HepG2 (cell line): ENCODE results near the gene NFASC. TPM values are rescaled to one million over a fixed set of nuclear protein-coding genes. Genes with fewer than 3 reads are reported as not detected.

Experiments used
- ATAC-seq: fragments of 200-7000 bp; cut with Tn5 transposase; 3 replicates; pipeline ENCODE4 v1.9.1; 2020; ENCODE audit warnings: mild to moderate bottlenecking, moderate library complexity
- BruUV-seq: library from RNA; stranded (reverse); fragments of 400-500 nt; replicated peaks from 2 replicates; lab custom pipeline; 2021; lab: Mats Ljungman, UMichigan
- CTCF ChIA-PET: fragments of 300-600 bp; formaldehyde crosslinking; extraction: SDS; loops from one replicate; lab custom pipeline; 2021; ENCODE audit warnings: low total read pairs, inconsistent platforms, low intra/inter-chr PET ratio; lab: Yijun Ruan, JAX
- POLR2A ChIA-PET: fragments of 350-600 bp; sonication (Branson Sonifier 250); formaldehyde crosslinking; loops from one replicate; lab custom pipeline; 2020; ENCODE audit warnings: antibody characterized with exemption, inconsistent platforms; lab: Yijun Ruan, JAX
- DNase-seq: peaks from one replicate; pipeline ENCODE4 v3.0.0-alpha.2; 2015; ENCODE audit warnings: low spot score
- FAIRE-seq: peaks from 3 replicates; lab custom pipeline; 2011; peaks lifted over from hg19 to GRCh38; lab: Jason Lieb, UNC
- H2AFZ ChIP-seq: one replicate; pipeline ENCODE4 v1.6.1; 2011; ENCODE audit warnings: low read length, inconsistent platforms
- H3K27ac ChIP-seq: fragments of 300-600 bp; 3 replicates; pipeline ENCODE4 v1.8.0; 2011; ENCODE audit warnings: mixed run types, mild to moderate bottlenecking, mixed read lengths, low read length, inconsistent platforms; ENCODE audit not compliant: insufficient read depth; ENCODE audit errors: extremely low read length
- H3K27me3 ChIP-seq, 2 experiments: fragments of 200-600 bp in 1 of 2; 2 replicates in 1 of 2; 3 replicates in 1 of 2; pipeline versions ENCODE4 v1.6.0 to v1.8.0; 2011; ENCODE audit warnings: low read length in 2 of 2, mild to moderate bottlenecking in 2 of 2, moderate library complexity in 2 of 2, inconsistent platforms in 1 of 2; ENCODE audit not compliant: insufficient read depth in 2 of 2, control insufficient read depth in 1 of 2
- H3K36me3 ChIP-seq, 2 experiments: fragments of 200-600 bp in 1 of 2; replicated peaks in 1 of 2; 2 replicates in 1 of 2; 3 replicates in 1 of 2; pipeline versions ENCODE4 v1.5.1 to v1.8.0; 2011; ENCODE audit warnings: low read length in 2 of 2, inconsistent platforms in 1 of 2; ENCODE audit not compliant: insufficient read depth in 2 of 2, control insufficient read depth in 1 of 2
- H3K4me1 ChIP-seq: 2 replicates; pipeline ENCODE4 v1.5.1; 2012; ENCODE audit warnings: low read length, inconsistent platforms; ENCODE audit not compliant: insufficient read depth
- H3K4me2 ChIP-seq: 2 replicates; pipeline ENCODE4 v1.6.0; 2011; ENCODE audit warnings: low read depth, low read length, inconsistent platforms
- H3K4me3 ChIP-seq, 3 experiments: fragments of 200-600 bp in 1 of 3; sonication (generic), shearing (Covaris generic) in 1 of 3; replicated peaks in 1 of 3; 2 replicates each; pipeline ENCODE4 v1.5.1; 2011 to 2016; ENCODE audit warnings: low read length in 3 of 3, inconsistent platforms in 2 of 3, low read depth in 2 of 3, mild to moderate bottlenecking in 2 of 3, control low read depth in 1 of 3, mixed read lengths in 1 of 3; ENCODE audit not compliant: insufficient read depth in 1 of 3
- H3K79me2 ChIP-seq: one replicate; pipeline ENCODE4 v1.6.1; 2011; ENCODE audit warnings: low read length, inconsistent platforms; ENCODE audit not compliant: insufficient read depth
- H3K9ac ChIP-seq: 2 replicates; pipeline ENCODE4 v1.6.0; 2011; ENCODE audit warnings: mild to moderate bottlenecking, low read depth, low read length, inconsistent platforms; ENCODE audit not compliant: insufficient read depth
- H3K9me3 ChIP-seq: 2 replicates; pipeline ENCODE4 v1.5.1; 2012; ENCODE audit warnings: mild to moderate bottlenecking, low read length
- H4K20me1 ChIP-seq: 2 replicates; pipeline ENCODE4 v1.6.0; 2011; ENCODE audit warnings: inconsistent platforms, mild to moderate bottlenecking, low read length, moderate library complexity; ENCODE audit not compliant: insufficient read depth
- KDM3A ChIP-seq: IDR thresholded peaks from 2 replicates; pipeline ENCODE4 v1.6.1; 2018; ENCODE audit warnings: low read depth, missing compliant biosample characterization
- KLF12 ChIP-seq: sonication (generic); formaldehyde crosslinking; IDR thresholded peaks from 2 replicates; pipeline ENCODE4 v1.4.0; 2020; ENCODE audit warnings: missing genetic modification reagents, borderline replicate concordance
- MZF1 ChIP-seq: sonication (generic); formaldehyde crosslinking; IDR thresholded peaks from 2 replicates; pipeline ENCODE4 v1.8.1; 2023; ENCODE audit warnings: mild to moderate bottlenecking, missing genetic modification reagents, borderline replicate concordance
- NKX3-1 ChIP-seq: sonication (generic); formaldehyde crosslinking; IDR thresholded peaks from 2 replicates; pipeline ENCODE4 v1.5.0; 2020; ENCODE audit warnings: missing genetic modification reagents
- SOX13 ChIP-seq, 3 experiments: fragments of 450-650 bp in 1 of 3; sonication (generic) in 1 of 3; formaldehyde crosslinking in 1 of 3; IDR thresholded peaks in 2 of 3; conservative IDR thresholded peaks in 1 of 3; 2 replicates each; pipeline versions ENCODE4 v1.5.0 to v1.6.1; 2016 to 2020; ENCODE audit warnings: antibody characterized with exemption in 1 of 3, mild to moderate bottlenecking in 1 of 3, missing compliant biosample characterization in 1 of 3, missing genetic modification reagents in 1 of 3, moderate library complexity in 1 of 3
- ZNF17 ChIP-seq: sonication (generic); formaldehyde crosslinking; IDR thresholded peaks from 2 replicates; pipeline ENCODE4 v1.5.0; 2020; ENCODE audit warnings: mild to moderate bottlenecking, missing genetic modification reagents
- WGBS: methylation state at CpG from one replicate; pipeline ENCODE4 v1.1.6; 2017; ENCODE audit warnings: low lambda C conversion rate; 5-methylcytosine and 5-hydroxymethylcytosine counted together
- in situ Hi-C: cut with HindIII; loops from 2 replicates; pipeline ENCODE4 v1.10.0; 2017; ENCODE audit warnings: low pct_unique_long_range_greater_than_20kb; ENCODE audit not compliant: extremely low pct_ligation_motif_present
- intact Hi-C: fragments of 100-400 bp; cut with micrococcal nuclease; formaldehyde crosslinking; loops from one replicate; pipeline ENCODE4 v1.10.0; 2022; ENCODE audit not compliant: unreplicated experiment
- polyA plus RNA-seq, 8 experiments: library from polyadenylated mRNA; depleted of rRNA in 3 of 8; stranded (reverse) in 7 of 8; unstranded in 1 of 8; fragments of >200 nt; fragmentation: Illumina TruSeq in 4 of 8; extraction: Trizol in 4 of 8; gene quantifications; 2 replicates each; pipeline versions ENCODE4 v1.2.1 to v1.2.3, GENCODE V29; 2011 to 2016; ENCODE audit warnings: low read depth in 4 of 8, missing spikeins in 1 of 8, mixed read lengths in 1 of 8; ENCODE audit not compliant: insufficient read depth in 1 of 8
- total RNA-seq, 5 experiments: library from RNA; depleted of rRNA; stranded (reverse); fragments of >200 nt; fragmentation: Illumina TruSeq; extraction: Trizol; gene quantifications; 2 replicates each; pipeline ENCODE4 v1.2.3, GENCODE V29; 2016; ENCODE audit warnings: low read depth in 1 of 5
- TF ChIP-seq, protein P1 (sequence below): IDR thresholded peaks from 2 replicates; pipeline ENCODE4 v1.6.1; 2012; ENCODE audit warnings: low read length, improper control_type of control experiment

The NFASC gene
- total and polyA plus RNA-seq, 2 of the 13 experiments (the other 11 are each of a cell fraction or from before 2014, with no cell fraction given): not detected

DNA sequence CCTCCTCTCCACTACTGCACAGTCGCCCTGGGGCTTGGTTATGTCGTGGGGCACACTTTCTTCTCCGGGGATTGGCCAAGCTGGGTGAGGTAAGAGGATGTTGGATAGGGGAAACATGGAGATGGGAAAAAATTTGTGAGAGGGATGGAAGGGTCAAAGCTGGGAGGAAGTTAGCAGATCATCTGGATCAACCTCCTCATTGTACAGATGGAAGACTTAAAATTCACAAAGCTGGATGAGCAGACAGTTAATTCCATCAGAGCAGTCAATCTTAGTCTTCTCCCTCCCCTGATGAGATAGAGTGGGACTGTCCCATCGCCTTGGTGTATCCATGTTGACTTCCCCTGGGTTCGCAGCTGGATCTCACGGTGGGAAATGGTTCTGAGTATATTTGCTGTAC lies 102.8 kb downstream of the NFASC start:
- H4K20me1 ChIP-seq: no peaks in the 10 kb centered on the region
- no peaks in the 10 kb centered on the region for H3K9me3 ChIP-seq
- FAIRE-seq (no peak), DNase-seq (no peak), ATAC-seq (no peak)
- no peak overlapping the region for H2AFZ ChIP-seq
- 0% methylated on average over 6 of the region's 6 CpGs for WGBS
- no peaks in the 10 kb centered on the region for H3K79me2 ChIP-seq
- H3K36me3 ChIP-seq: no peaks in the 10 kb centered on the region
- no peak for TF ChIP-seq SOX13 (IDR thresholded peaks at IDR 0.05)
- TF ChIP-seq SOX13 (CRISPR knock-in tag; conservative IDR thresholded peaks at IDR 0.05 in 1 of 2, IDR thresholded peaks at IDR 0.05 in 1 of 2): no peak
- no peak for TF ChIP-seq ZNF17 (CRISPR knock-in tag)
- TF ChIP-seq KDM3A: no peak
- TF ChIP-seq, protein P1, sequence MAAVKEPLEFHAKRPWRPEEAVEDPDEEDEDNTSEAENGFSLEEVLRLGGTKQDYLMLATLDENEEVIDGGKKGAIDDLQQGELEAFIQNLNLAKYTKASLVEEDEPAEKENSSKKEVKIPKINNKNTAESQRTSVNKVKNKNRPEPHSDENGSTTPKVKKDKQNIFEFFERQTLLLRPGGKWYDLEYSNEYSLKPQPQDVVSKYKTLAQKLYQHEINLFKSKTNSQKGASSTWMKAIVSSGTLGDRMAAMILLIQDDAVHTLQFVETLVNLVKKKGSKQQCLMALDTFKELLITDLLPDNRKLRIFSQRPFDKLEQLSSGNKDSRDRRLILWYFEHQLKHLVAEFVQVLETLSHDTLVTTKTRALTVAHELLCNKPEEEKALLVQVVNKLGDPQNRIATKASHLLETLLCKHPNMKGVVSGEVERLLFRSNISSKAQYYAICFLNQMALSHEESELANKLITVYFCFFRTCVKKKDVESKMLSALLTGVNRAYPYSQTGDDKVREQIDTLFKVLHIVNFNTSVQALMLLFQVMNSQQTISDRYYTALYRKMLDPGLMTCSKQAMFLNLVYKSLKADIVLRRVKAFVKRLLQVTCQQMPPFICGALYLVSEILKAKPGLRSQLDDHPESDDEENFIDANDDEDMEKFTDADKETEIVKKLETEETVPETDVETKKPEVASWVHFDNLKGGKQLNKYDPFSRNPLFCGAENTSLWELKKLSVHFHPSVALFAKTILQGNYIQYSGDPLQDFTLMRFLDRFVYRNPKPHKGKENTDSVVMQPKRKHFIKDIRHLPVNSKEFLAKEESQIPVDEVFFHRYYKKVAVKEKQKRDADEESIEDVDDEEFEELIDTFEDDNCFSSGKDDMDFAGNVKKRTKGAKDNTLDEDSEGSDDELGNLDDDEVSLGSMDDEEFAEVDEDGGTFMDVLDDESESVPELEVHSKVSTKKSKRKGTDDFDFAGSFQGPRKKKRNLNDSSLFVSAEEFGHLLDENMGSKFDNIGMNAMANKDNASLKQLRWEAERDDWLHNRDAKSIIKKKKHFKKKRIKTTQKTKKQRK: no peak
- TF ChIP-seq NKX3-1 (CRISPR knock-in tag): no peak
- no peak for TF ChIP-seq KLF12
- no peak for TF ChIP-seq MZF1
- H3K27me3 ChIP-seq: peaks cover 5 to 34% of the 10 kb centered on the region in 2 experiments; a peak in 4 of 5 replicates
- no peak overlapping the region for H3K4me2 ChIP-seq
- POLR2A ChIA-PET: no interaction called here
- no TSS peak for BruUV-seq
- CTCF ChIA-PET: no interaction called here
- no peak overlapping the region for H3K27ac ChIP-seq
- no peak overlapping the region for H3K9ac ChIP-seq
- in situ Hi-C loops: loop anchor here (10.0 kb wide), 1 partner anchor 361 kb away; no protein-coding TSS in a partner anchor
- intact Hi-C loops: no loop called here
- no peaks in the 10 kb centered on the region for H3K4me1 ChIP-seq
- no peak overlapping the region for H3K4me3 ChIP-seq
